Liver (tissue), 9 donors: ENCODE results near the gene PCDHA5. TPM values are rescaled to one million over a fixed set of nuclear protein-coding genes. Genes with fewer than 3 reads are reported as not detected.
"Not testable (repeated sequence)": the region's sequence is repeated elsewhere in the genome, so short reads cannot be mapped to it uniquely, and the experiment has no call there.

ENCODE experiments used
- DNase-seq: peaks from one replicate; pipeline ENCODE4 v3.0.0-alpha.2; 2017; ENCODE audit warnings: low spot score
- H3K27ac ChIP-seq, 2 donors: one replicate each; pipeline ENCODE4 v1.7.0; 2013; ENCODE audit warnings: inconsistent platforms in 2 of 2, low read length in 2 of 2, control low read depth in 1 of 2, low read depth in 1 of 2, mild to moderate bottlenecking in 1 of 2
- H3K27me3 ChIP-seq, 4 donors: one replicate each; pipeline versions ENCODE4 v1.6.1 to v1.7.0; 2013; ENCODE audit warnings: low read length in 3 of 4, inconsistent platforms in 1 of 4, mild to moderate bottlenecking in 1 of 4, moderate library complexity in 1 of 4; ENCODE audit not compliant: control insufficient read depth in 4 of 4, insufficient read depth in 4 of 4
- H3K36me3 ChIP-seq, 4 donors: one replicate each; pipeline versions ENCODE4 v1.6.1 to v1.7.0; 2013; ENCODE audit warnings: low read length in 3 of 4, mild to moderate bottlenecking in 3 of 4, low read depth in 1 of 4, moderate library complexity in 1 of 4; ENCODE audit not compliant: control insufficient read depth in 4 of 4, insufficient read depth in 3 of 4
- H3K4me1 ChIP-seq, 4 donors: one replicate each; pipeline versions ENCODE4 v1.6.1 to v1.7.0; 2013; ENCODE audit warnings: low read length in 3 of 4, mild to moderate bottlenecking in 3 of 4, moderate library complexity in 1 of 4; ENCODE audit not compliant: control insufficient read depth in 4 of 4, insufficient read depth in 4 of 4
- H3K4me3 ChIP-seq, 3 donors: one replicate each; pipeline versions ENCODE4 v1.6.1 to v1.7.0; 2013; ENCODE audit warnings: low read length in 3 of 3, control low read depth in 1 of 3, low read depth in 1 of 3, mild to moderate bottlenecking in 1 of 3
- H3K9ac ChIP-seq, 2 donors: one replicate each; pipeline ENCODE4 v1.7.0; 2013; ENCODE audit warnings: low read length in 2 of 2, mild to moderate bottlenecking in 2 of 2, moderate library complexity in 2 of 2, control low read depth in 1 of 2, low read depth in 1 of 2
- H3K9me3 ChIP-seq, 4 donors: one replicate each; pipeline versions ENCODE4 v1.6.1 to v1.7.0; 2013; ENCODE audit warnings: low read length in 3 of 4; ENCODE audit not compliant: control insufficient read depth in 4 of 4
- EGR1 ChIP-seq, 2 donors: IDR thresholded peaks; 2 replicates each; pipeline ENCODE4 v1.6.1; 2016 to 2018; ENCODE audit warnings: antibody characterized with exemption in 2 of 2, low read depth in 2 of 2
- FOXA1 ChIP-seq: IDR thresholded peaks from 2 replicates; pipeline ENCODE4 v1.6.1; 2016; ENCODE audit warnings: antibody characterized with exemption
- FOXA2 ChIP-seq: IDR thresholded peaks from 2 replicates; pipeline ENCODE4 v1.6.1; 2016; ENCODE audit warnings: antibody characterized with exemption
- GABPA ChIP-seq, 2 donors: IDR thresholded peaks in 1 of 2; conservative IDR thresholded peaks in 1 of 2; 2 replicates each; pipeline ENCODE4 v1.6.1; 2016; ENCODE audit warnings: antibody characterized with exemption in 2 of 2, mild to moderate bottlenecking in 1 of 2, moderate library complexity in 1 of 2
- HNF4A ChIP-seq, 2 donors: conservative IDR thresholded peaks; 2 replicates each; pipeline ENCODE4 v1.6.1; 2016; ENCODE audit warnings: antibody characterized with exemption in 2 of 2, mild to moderate bottlenecking in 2 of 2
- HNF4G ChIP-seq: IDR thresholded peaks from 2 replicates; pipeline ENCODE4 v1.6.1; 2016; ENCODE audit warnings: antibody characterized with exemption
- JUND ChIP-seq, 2 donors: IDR thresholded peaks; 2 replicates each; pipeline ENCODE4 v1.6.1; 2016; ENCODE audit warnings: antibody characterized with exemption in 2 of 2
- NR2F2 ChIP-seq: IDR thresholded peaks from 2 replicates; pipeline ENCODE4 v1.6.1; 2016; ENCODE audit warnings: antibody characterized with exemption
- RAD21 ChIP-seq, 2 donors: IDR thresholded peaks; 2 replicates each; pipeline ENCODE4 v1.6.1; 2016; ENCODE audit warnings: antibody characterized with exemption in 2 of 2, mild to moderate bottlenecking in 2 of 2
- RXRA ChIP-seq, 2 donors: IDR thresholded peaks; 2 replicates each; pipeline ENCODE4 v1.6.1; 2017 to 2018; ENCODE audit warnings: antibody characterized with exemption in 2 of 2, mild to moderate bottlenecking in 1 of 2
- SP1 ChIP-seq: IDR thresholded peaks from 2 replicates; pipeline ENCODE4 v1.6.1; 2018; ENCODE audit warnings: antibody characterized with exemption, mild to moderate bottlenecking
- TAF1 ChIP-seq: conservative IDR thresholded peaks from 2 replicates; pipeline ENCODE4 v1.6.1; 2016; ENCODE audit warnings: antibody characterized with exemption, mild to moderate bottlenecking
- YY1 ChIP-seq: IDR thresholded peaks from 2 replicates; pipeline ENCODE4 v1.6.1; 2016; ENCODE audit warnings: antibody characterized with exemption, mild to moderate bottlenecking
- WGBS: extraction: QIAGEN DNeasy Blood & Tissue Kit; methylation state at CpG from one replicate; pipeline ENCODE4 v1.1.7; 2013; 5-methylcytosine and 5-hydroxymethylcytosine counted together
- polyA plus RNA-seq, 2 donors: library from polyadenylated mRNA; stranded (reverse) in 1 of 2; unstranded in 1 of 2; fragments of 200-250 nt in 1 of 2; fragments of >200 nt in 1 of 2; fragmentation: Nextera tagmentation in 1 of 2; extraction: Ambion mirVana in 1 of 2; gene quantifications; one replicate each; pipeline versions ENCODE4 v1.2.1 to v1.2.3, GENCODE V29; 2013 to 2015
- total RNA-seq, 2 donors: library from RNA; depleted of rRNA; stranded (reverse); fragments of >200 nt; gene quantifications; one replicate each; pipeline ENCODE4 v1.2.3, GENCODE V29; 2014
- TF ChIP-seq, protein P1 (sequence below): IDR thresholded peaks from 2 replicates; pipeline ENCODE4 v1.6.1; 2016; ENCODE audit warnings: antibody characterized with exemption
- TF ChIP-seq, protein P2 (sequence below): fragments of 150-350 bp; IDR thresholded peaks from 2 replicates; pipeline ENCODE4 v1.5.1; 2017; ENCODE audit warnings: improper control_type of control experiment, low read depth, low read length; ENCODE audit not compliant: missing input control
- TF ChIP-seq, protein P3 (sequence below): IDR thresholded peaks from 2 replicates; pipeline ENCODE4 v1.6.1; 2016; ENCODE audit warnings: antibody characterized with exemption
- TF ChIP-seq, protein P4 (sequence below): IDR thresholded peaks from 2 replicates; pipeline ENCODE4 v1.6.1; 2016; ENCODE audit warnings: antibody characterized with exemption
- TF ChIP-seq, protein P5 (sequence below): IDR thresholded peaks from 2 replicates; pipeline ENCODE4 v1.6.1; 2016; ENCODE audit warnings: antibody characterized with exemption, mild to moderate bottlenecking
- donor health status: healthy.
- donor health status: healthy.
- donor health status: healthy.
- donor health status: healthy.
- donor health status: healthy.

PCDHA5 gene
- total and polyA plus RNA-seq, 4 donors = under 0.01 TPM; not detected in 3

DNA sequence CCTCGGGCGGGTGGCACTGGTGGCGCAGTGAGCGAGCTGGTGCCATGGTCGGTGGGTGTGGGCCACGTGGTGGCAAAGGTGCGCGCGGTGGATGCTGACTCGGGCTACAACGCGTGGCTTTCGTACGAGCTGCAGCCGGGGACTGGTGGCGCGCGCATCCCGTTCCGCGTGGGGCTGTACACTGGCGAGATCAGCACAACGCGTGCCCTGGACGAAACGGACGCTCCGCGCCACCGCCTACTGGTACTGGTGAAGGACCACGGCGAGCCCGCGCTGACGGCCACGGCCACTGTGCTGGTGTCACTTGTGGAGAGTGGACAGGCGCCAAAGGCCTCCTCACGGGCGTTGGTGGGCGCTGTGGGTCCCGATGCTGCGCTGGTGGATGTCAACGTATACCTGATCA is 12.5 kb upstream of the PCDHA5 start:
- H3K4me1 ChIP-seq = no peaks in the 10 kb centered on the region
- peak overlapping the region in 1 of 3 donors; percentile 26 for H3K4me3 ChIP-seq
- no peak for DNase-seq
- 62% methylated on average over 43 of the region's 43 CpGs for WGBS
- no peak for TF ChIP-seq SP1
- no peak for TF ChIP-seq HNF4G
- no peak for TF ChIP-seq YY1
- TF ChIP-seq, protein P1, sequence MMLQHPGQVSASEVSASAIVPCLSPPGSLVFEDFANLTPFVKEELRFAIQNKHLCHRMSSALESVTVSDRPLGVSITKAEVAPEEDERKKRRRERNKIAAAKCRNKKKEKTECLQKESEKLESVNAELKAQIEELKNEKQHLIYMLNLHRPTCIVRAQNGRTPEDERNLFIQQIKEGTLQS = no peak
- TF ChIP-seq GABPA (IDR thresholded peaks at IDR 0.05 in 1 of 2, conservative IDR thresholded peaks at IDR 0.05 in 1 of 2) = no peak
- no peak for TF ChIP-seq EGR1 (IDR thresholded peaks at IDR 0.05; ENCODE audit: low read depth in 2 of 2)
- no peak for TF ChIP-seq RXRA (IDR thresholded peaks at IDR 0.05)
- TF ChIP-seq, protein P2, sequence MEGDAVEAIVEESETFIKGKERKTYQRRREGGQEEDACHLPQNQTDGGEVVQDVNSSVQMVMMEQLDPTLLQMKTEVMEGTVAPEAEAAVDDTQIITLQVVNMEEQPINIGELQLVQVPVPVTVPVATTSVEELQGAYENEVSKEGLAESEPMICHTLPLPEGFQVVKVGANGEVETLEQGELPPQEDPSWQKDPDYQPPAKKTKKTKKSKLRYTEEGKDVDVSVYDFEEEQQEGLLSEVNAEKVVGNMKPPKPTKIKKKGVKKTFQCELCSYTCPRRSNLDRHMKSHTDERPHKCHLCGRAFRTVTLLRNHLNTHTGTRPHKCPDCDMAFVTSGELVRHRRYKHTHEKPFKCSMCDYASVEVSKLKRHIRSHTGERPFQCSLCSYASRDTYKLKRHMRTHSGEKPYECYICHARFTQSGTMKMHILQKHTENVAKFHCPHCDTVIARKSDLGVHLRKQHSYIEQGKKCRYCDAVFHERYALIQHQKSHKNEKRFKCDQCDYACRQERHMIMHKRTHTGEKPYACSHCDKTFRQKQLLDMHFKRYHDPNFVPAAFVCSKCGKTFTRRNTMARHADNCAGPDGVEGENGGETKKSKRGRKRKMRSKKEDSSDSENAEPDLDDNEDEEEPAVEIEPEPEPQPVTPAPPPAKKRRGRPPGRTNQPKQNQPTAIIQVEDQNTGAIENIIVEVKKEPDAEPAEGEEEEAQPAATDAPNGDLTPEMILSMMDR = no peak
- TF ChIP-seq, protein P3, sequence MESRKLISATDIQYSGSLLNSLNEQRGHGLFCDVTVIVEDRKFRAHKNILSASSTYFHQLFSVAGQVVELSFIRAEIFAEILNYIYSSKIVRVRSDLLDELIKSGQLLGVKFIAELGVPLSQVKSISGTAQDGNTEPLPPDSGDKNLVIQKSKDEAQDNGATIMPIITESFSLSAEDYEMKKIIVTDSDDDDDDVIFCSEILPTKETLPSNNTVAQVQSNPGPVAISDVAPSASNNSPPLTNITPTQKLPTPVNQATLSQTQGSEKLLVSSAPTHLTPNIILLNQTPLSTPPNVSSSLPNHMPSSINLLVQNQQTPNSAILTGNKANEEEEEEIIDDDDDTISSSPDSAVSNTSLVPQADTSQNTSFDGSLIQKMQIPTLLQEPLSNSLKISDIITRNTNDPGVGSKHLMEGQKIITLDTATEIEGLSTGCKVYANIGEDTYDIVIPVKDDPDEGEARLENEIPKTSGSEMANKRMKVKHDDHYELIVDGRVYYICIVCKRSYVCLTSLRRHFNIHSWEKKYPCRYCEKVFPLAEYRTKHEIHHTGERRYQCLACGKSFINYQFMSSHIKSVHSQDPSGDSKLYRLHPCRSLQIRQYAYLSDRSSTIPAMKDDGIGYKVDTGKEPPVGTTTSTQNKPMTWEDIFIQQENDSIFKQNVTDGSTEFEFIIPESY = no peak
- no peak for TF ChIP-seq HNF4A (conservative IDR thresholded peaks at IDR 0.05)
- TF ChIP-seq, protein P4, sequence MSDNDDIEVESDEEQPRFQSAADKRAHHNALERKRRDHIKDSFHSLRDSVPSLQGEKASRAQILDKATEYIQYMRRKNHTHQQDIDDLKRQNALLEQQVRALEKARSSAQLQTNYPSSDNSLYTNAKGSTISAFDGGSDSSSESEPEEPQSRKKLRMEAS = no peak
- TF ChIP-seq TAF1 = no peak
- no peak for TF ChIP-seq FOXA2
- TF ChIP-seq RAD21 (IDR thresholded peaks at IDR 0.05) = no peak
- TF ChIP-seq JUND (IDR thresholded peaks at IDR 0.05) = no peak
- TF ChIP-seq FOXA1 = no peak
- no peak overlapping the region for H3K27ac ChIP-seq
- H3K27me3 ChIP-seq = peaks cover 0 to 3% (median 1%) of the 10 kb centered on the region in 4 donors
- no peaks in the 10 kb centered on the region for H3K36me3 ChIP-seq
- peaks cover 20 to 41% (median 22%) of the 10 kb centered on the region in 4 donors for H3K9me3 ChIP-seq
- no peak overlapping the region for H3K9ac ChIP-seq

DNA sequence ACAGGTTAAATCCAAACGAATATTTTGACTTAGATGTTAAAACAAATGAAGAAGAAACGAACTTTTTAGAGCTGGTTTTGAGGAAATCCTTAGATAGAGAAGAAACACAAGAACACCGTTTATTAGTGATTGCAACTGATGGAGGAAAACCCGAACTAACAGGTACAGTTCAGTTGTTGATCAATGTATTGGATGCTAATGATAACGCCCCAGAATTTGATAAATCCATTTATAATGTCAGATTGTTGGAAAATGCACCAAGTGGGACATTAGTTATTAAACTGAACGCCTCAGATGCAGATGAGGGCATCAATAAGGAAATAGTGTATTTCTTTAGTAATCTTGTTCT is 842 bp downstream of the PCDHA5 start:
- H3K4me3 ChIP-seq = no peak overlapping the region
- H3K27me3 ChIP-seq = peaks cover 0 to 5% (median 1%) of the 10 kb centered on the region in 4 donors
- 25% methylated on average over 6 of the region's 6 CpGs for WGBS
- no peaks in the 10 kb centered on the region for H3K4me1 ChIP-seq
- DNase-seq = no peak
- no peak for TF ChIP-seq HNF4A (conservative IDR thresholded peaks at IDR 0.05)
- TF ChIP-seq, protein P1 = no peak
- TF ChIP-seq NR2F2 = no peak
- no peak for TF ChIP-seq JUND (IDR thresholded peaks at IDR 0.05)
- TF ChIP-seq, protein P2 = no peak
- TF ChIP-seq YY1 = no peak
- TF ChIP-seq, protein P5, sequence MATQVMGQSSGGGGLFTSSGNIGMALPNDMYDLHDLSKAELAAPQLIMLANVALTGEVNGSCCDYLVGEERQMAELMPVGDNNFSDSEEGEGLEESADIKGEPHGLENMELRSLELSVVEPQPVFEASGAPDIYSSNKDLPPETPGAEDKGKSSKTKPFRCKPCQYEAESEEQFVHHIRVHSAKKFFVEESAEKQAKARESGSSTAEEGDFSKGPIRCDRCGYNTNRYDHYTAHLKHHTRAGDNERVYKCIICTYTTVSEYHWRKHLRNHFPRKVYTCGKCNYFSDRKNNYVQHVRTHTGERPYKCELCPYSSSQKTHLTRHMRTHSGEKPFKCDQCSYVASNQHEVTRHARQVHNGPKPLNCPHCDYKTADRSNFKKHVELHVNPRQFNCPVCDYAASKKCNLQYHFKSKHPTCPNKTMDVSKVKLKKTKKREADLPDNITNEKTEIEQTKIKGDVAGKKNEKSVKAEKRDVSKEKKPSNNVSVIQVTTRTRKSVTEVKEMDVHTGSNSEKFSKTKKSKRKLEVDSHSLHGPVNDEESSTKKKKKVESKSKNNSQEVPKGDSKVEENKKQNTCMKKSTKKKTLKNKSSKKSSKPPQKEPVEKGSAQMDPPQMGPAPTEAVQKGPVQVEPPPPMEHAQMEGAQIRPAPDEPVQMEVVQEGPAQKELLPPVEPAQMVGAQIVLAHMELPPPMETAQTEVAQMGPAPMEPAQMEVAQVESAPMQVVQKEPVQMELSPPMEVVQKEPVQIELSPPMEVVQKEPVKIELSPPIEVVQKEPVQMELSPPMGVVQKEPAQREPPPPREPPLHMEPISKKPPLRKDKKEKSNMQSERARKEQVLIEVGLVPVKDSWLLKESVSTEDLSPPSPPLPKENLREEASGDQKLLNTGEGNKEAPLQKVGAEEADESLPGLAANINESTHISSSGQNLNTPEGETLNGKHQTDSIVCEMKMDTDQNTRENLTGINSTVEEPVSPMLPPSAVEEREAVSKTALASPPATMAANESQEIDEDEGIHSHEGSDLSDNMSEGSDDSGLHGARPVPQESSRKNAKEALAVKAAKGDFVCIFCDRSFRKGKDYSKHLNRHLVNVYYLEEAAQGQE = no peak
- no peak for TF ChIP-seq GABPA (IDR thresholded peaks at IDR 0.05 in 1 of 2, conservative IDR thresholded peaks at IDR 0.05 in 1 of 2)
- H3K9me3 ChIP-seq = peaks cover 8 to 26% (median 17%) of the 10 kb centered on the region in 4 donors
- H3K36me3 ChIP-seq = no peaks in the 10 kb centered on the region
- no peak overlapping the region for H3K27ac ChIP-seq
- H3K9ac ChIP-seq = no peak overlapping the region

DNA sequence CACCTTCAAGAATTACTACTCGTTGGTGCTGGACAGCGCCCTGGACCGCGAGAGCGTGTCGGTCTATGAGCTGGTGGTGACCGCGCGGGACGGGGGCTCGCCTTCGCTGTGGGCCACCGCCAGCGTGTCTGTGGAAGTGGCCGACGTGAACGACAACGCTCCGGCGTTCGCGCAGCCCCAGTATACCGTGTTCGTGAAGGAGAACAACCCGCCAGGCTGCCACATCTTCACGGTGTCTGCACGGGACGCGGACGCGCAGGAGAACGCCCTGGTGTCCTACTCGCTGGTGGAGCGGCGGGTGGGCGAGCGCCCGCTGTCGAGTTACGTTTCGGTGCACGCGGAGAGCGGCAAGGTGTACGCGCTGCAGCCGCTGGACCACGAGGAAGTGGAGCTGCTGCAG is 1.6 kb downstream of the PCDHA5 start:
- H3K9ac ChIP-seq, DNase-seq, H3K4me1 ChIP-seq, H3K27ac ChIP-seq, H3K27me3 ChIP-seq, H3K36me3 ChIP-seq: not testable (repeated sequence)
- WGBS = 46% methylated on average over 48 of the region's 48 CpGs
- H3K4me3 ChIP-seq = peak overlapping the region in 1 of 3 donors; percentile 5
- H3K9me3 ChIP-seq = peaks cover 8 to 33% (median 20%) of the 10 kb centered on the region in 4 donors
